OCI-LY3 (cell line): ENCODE results near the gene BCL10.

Experiments
- EZH2phosphoT487 ChIP-seq: fragments of 200-600 bp; shearing (Covaris generic); IDR thresholded peaks from 2 replicates; pipeline ENCODE4 v1.6.1; 2018; ENCODE audit warnings: antibody characterized with exemption, mixed run types, low read depth
- TF ChIP-seq, protein P1 (sequence below): fragments of 200-600, 300-600 bp; sonication (generic); IDR thresholded peaks from 2 replicates; pipeline ENCODE4 v1.5.1; 2014; ENCODE audit warnings: antibody characterized with exemption, low read length, low read depth

DNA sequence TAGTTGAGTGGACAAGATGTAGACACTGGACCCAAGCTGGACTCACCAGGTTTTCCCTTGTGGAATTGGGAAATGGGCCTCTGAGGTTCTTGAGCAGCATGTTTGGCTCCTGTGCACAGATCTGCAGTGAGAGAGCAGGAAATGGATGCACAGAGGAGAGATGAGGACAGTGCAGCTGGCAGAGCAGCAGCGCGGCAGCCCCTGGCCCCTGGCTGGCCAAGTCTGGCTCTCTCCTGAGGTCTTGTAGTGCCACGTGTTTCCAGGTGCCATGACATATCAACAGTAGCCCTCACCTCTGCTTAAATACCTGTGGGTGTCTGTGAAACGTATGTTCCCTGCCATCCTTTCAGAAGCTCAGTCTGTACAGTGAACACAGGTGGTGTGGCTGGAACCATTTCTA, 19.2 kb upstream of the BCL10 start:
- TF ChIP-seq, protein P1, sequence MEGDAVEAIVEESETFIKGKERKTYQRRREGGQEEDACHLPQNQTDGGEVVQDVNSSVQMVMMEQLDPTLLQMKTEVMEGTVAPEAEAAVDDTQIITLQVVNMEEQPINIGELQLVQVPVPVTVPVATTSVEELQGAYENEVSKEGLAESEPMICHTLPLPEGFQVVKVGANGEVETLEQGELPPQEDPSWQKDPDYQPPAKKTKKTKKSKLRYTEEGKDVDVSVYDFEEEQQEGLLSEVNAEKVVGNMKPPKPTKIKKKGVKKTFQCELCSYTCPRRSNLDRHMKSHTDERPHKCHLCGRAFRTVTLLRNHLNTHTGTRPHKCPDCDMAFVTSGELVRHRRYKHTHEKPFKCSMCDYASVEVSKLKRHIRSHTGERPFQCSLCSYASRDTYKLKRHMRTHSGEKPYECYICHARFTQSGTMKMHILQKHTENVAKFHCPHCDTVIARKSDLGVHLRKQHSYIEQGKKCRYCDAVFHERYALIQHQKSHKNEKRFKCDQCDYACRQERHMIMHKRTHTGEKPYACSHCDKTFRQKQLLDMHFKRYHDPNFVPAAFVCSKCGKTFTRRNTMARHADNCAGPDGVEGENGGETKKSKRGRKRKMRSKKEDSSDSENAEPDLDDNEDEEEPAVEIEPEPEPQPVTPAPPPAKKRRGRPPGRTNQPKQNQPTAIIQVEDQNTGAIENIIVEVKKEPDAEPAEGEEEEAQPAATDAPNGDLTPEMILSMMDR = no peak
- TF ChIP-seq EZH2phosphoT487 = no peak
